WI38 (cell line): Measurements from ENCODE around the gene ZSWIM1.

Experiments used
- H3K4me3 ChIP-seq: 2 replicates; pipeline ENCODE4 v1.5.1; 2011; ENCODE audit warnings: low read depth, mild to moderate bottlenecking, control low read depth, low read length
- CTCF ChIP-seq: IDR thresholded peaks from 2 replicates; pipeline ENCODE4 v1.5.1; 2012; ENCODE audit warnings: low read depth, mild to moderate bottlenecking, control low read depth, low read length

The ZSWIM1 gene

GRCh38 chr20:45835825-45836224 is 45.2 kb upstream of the ZSWIM1 start:
- peak overlapping the region; percentile 72 for H3K4me3 ChIP-seq
- TF ChIP-seq CTCF = no peak

- H3K4me3 ChIP-seq = no peak overlapping the region
- TF ChIP-seq CTCF = no peak
Observed at GRCh38 chr20:45836841-45837240, 44.2 kb upstream of the ZSWIM1 start.

GRCh38 chr20:45840700-45841198 is 40.3 kb upstream of the ZSWIM1 start:
- no peak for TF ChIP-seq CTCF

GRCh38 chr20:45841407-45842129 is 39.5 kb upstream of the ZSWIM1 start:
- no peak overlapping the region for H3K4me3 ChIP-seq
- TF ChIP-seq CTCF = no peak

More at GRCh38 chr20:45840700-45841198, 40.3 kb upstream of the ZSWIM1 start:
- no peak overlapping the region for H3K4me3 ChIP-seq

- TF ChIP-seq CTCF = no peak
- H3K4me3 ChIP-seq = no peak overlapping the region
Observed at GRCh38 chr20:45842169-45842812, 38.7 kb upstream of the ZSWIM1 start.

- no peak for TF ChIP-seq CTCF
- H3K4me3 ChIP-seq = no peak overlapping the region
Observed at GRCh38 chr20:45843506-45843905, 37.5 kb upstream of the ZSWIM1 start.

- TF ChIP-seq CTCF = no peak
Observed at GRCh38 chr20:45845452-45845851, 35.6 kb upstream of the ZSWIM1 start.

More at GRCh38 chr20:45845452-45845851, 35.6 kb upstream of the ZSWIM1 start:
- H3K4me3 ChIP-seq = no peak overlapping the region
